HG03432 (cell line): ENCODE measurements around the gene LMTK3.
"Not testable (repeated sequence)": the region's sequence is repeated elsewhere in the genome, so short reads cannot be mapped to it uniquely, and the experiment has no call there.

ENCODE experiments used
- ATAC-seq: cut with Tn5 transposase; IDR thresholded peaks from one replicate; pipeline ENCODE4 v1.9.1; 2021; ENCODE audit warnings: mild to moderate bottlenecking, moderate library complexity; ENCODE audit not compliant: unreplicated experiment

Gene LMTK3

DNA sequence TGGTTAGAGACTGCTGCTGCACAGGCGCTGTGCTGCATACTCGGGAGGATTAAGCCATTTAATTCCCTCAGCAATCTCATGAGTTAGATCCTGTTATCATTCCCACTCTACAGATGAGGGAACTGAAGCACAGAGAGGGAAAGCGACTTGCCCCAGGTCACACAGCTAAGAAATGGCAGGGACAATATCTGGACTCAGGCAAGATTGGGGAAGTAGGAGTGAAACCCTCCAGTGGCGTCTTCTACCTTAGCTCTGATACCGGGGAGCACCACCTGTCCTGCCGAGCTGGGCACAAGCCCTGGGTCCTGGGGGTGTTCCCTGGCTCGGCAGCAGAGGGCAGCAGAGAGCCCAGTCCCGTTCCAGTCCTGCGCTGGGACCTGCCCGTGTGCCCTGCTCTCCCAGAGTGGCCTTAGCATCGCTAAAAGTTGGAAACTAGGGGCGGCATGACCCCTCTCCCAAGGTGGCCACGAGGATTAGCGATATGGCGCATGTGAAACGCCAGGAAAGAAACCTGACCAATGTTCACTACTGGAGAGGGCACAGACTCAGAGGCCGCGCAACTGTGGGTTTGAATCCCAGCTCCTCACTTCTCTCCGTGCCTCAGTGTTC lies 21.9 kb downstream of the LMTK3 start:
- no peak for ATAC-seq

DNA sequence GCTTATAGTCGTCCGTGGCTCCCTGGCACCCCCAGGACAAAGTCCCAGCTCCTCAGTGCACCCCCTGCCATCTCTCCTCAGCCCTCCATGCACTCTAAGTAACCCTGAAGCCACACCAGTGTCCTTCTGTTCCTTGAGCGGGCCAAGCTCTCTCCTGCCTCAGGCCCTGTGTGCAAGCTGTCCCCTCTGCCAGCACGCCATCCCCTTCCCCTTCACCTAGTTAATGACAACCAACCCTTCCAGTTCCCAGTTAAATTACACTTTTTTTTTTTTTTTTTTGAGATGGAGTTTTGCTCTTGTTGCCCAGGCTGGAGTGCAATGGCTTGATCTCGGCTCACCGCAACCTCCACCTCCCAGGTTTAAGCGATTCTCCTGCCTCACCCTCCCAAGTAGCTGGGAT lies 23.2 kb downstream of the LMTK3 start:
- not testable (repeated sequence) for ATAC-seq

DNA sequence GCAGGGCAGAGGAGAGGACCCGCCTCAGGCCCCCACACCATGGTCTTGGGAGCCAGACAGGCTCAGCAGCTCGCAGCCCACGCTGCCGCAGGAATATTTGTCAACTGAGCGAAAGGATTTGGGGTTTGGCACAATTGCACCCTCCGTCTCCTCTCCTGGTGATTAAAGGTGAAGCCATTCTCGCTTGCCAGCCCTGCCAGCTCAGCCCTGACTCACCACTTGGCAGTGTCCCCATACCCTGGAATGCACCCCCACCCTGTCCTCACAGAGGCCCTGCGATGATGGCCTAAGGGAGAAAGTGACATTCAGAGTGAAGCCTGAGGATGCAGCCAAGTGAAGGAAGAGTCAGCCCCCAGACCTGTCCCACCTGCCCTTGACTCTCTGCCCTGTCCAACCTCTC lies 23.7 kb downstream of the LMTK3 start:
- ATAC-seq, result no peak

DNA sequence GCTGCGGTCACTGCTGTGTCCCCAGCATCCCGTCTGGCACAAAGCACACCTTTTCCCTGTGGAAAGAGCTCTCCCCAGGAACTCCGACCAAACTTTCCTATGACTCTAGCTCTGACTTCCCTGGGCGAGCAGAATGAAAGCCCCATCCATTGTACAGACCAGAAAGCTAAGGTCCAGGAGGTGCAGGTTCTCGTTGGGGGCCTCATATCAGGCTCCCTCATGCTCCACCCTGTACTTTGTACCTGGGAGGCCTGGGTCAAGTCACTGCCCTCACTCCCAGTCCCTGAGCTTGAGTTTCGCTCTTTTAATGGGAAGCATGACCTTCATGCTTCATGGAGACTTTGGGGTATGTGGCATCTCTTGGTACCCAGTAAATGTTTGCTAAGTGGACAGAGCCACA lies 24.1 kb downstream of the LMTK3 start:
- no peak for ATAC-seq

DNA sequence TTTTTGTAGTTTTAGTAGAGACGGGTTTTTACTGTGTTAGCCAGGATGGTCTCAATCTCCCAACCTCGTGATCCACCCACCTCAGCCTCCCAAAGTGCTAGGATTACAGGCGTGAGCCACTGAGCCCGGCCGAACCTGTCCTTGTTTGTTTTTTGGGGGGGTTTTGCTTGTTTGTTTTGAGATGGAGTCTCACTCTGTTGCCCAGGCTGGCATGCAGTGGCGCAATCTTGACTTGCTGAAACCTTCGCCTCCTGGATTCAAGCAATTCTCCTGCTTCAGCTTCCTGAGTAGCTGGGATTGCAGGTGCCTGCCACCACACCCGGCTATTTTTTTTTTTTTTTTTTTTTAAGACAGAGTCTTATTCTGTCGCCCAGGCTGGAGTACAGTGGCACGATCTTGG lies 24.9 kb downstream of the LMTK3 start:
- not testable (repeated sequence) for ATAC-seq

DNA sequence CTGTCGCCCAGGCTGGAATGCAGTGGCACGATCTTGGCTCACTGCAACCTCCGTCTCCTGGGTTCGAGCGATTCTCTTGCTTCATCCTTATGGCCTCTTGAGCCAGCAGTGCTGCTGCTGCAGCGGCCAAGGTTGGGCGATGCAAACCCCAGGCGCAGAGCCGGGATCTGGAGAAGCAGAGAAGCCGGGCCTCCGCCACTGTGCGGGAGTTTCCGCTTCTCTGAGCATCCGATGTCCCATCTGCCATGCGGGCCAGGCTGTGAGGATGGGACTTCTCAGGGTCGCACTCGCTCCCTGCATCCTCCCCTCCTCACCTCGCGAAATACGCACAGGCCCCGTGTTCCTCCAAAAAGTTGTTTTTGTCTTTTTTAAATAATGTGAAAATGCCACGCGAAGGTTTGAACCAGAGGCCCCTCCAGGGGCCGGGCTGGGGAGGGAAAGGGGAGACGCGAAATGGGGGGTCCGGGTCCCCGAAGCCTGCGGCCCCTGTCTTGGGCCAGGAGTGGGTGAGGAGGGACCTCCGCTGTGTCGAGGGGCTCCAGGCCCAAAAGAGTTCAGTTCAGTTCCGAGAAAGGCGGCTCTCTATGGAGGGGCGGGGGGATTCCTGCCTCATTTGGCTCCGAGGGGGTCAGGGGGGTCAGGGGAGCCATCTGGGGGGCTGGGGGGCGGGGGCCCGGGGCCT lies 26.6 kb downstream of the LMTK3 start:
- no peak for ATAC-seq

DNA sequence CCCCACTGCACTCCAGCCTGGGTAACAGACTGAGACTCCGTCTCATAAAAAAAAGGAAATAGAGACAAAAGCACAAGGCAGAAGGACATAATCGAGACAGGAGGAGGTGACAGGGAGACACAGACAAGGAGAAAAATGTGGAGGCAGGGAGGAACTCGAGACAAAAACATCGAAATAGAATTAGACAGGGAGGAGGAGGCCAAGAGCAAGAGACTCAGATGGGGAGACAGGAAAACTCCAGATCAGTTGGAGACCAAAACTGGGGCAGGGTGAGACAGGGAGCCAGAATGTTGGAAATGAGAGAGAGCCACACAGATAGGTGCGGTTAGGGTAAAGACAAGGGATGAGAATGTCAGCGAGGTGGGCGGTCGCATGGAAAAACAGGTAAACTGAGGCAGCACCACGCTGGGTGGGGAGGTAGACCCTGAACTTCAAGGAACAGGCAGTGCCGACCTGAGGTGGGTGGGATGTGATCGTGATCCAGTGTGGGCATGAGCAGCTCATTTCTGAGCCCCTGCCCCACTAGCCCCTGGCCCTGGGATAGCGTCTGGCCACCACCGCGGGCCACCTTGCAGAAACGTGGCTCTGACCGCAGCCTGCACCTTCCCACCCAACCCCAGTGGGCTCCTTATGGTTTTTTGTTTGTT lies 27.3 kb downstream of the LMTK3 start:
- ATAC-seq, result no peak

DNA sequence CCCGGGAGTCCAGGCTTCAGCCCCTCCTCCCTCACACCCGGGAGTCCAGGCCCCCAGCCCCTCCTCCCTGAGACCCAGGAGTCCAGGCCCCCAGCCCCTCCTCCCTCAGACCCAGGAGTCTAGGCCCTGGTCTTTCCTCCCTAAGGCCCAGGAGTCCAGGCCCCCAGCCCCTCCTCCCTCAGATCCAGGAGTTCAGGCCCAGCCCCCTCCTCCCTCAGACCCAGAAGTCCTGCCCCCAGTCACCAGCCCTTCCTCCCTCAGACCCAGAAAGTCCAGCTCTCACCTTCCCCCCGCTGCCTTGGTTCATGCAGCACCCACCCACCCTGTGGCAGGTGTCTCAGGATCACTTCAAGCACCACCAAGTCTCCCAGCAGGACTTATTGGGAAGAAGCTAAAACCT lies 28.3 kb downstream of the LMTK3 start:
- no peak for ATAC-seq

DNA sequence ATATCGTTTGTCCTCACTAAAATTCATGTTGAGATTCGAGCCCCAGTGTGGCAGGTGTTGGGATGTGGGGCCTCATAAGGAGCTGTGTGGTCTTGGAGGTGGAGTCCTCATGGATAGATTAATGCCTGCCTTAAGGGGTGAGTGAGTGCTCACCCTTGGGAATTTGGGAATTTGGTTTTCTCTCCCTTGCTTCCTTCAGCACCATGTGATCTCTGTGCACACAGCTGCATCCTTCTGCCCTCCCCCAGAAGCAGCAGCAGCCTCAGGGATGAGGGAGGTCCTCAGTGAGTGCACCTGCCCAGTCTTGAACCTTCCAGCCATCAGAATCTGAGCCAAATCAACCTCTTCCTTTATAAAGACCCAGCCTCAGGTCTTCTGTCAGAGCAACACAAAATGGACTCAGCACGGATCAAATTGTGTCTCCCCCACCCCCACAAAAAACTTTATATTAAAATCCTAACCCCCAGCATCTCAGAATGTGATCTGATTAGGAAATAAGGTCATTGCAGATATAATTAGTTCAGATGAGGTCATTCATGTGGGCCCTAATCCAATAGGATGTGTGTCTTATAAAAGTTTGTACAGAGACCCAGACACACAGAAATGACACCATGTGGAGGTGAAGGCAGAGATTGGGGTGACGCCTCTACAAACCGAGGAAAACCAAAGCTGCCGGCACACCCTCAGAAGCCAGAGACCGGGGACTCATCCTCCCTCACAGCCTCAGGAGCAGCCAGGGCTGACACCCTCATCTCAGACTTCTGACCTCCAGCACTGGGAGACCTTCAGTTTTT lies 29.6 kb downstream of the LMTK3 start:
- no peak for ATAC-seq

DNA sequence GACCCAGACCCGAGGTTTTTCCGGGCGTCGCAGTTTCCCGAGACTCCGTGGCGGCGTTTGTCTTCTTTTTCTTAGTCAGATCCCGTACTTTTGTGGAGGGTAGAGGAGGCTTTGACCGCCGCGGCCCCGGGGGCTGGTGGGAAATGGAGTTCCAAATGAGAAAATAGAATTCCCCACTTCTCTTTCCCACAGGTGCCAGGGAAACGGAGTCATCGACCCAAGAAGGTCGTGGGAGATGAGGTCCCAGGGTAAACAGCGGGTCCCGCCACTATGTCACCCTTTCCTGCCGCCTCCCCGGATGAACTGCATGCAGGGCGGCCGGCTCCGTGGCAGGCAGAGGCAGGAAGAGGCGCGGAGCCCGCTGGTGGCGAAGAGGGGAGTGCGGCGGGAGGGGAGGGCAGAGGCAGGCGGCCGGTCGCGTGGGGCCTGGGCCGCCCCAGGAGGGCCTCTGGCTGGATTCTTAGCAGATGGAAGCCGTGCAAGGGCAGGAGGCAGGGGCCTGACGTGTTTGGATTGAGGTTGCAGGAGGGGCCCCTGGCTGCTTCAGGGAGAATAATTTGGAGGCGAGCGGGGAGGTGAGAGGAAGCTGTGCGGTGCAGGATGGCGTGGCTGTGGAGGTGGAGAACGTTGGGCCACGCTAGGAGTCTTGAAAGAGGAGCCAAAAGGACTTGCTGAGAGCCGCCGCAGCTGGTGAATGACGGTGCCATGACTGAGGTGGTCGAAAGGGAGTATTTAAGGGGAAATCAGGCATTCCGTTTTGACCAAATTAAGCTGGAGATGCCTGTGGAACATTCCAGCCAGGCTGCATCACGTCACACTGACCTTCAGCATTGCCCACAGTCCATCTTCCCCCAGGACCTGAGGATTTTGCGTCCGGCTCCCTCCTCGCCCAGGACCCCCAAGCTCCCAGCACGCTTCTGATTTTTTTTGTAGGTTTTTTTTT lies 30.8 kb downstream of the LMTK3 start:
- ATAC-seq, result no peak

DNA sequence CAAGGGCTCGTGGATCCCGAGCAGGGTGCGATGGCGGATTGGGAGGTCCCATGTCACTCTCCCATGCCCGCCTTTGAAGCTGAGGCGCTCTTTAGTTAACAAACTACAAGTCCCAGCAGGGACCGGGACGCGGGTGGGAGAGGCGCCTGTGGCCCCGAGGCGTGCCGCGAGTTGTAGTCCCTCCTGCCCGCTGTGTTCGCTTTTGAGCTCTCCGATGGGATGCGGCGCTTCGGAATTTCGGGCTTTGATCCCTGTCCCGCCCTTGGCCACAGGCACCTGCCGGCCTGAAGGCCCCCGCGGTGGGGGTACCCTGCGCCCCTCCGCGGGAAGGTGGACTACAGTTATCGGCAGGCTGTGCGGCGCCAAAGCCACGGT lies 31.5 kb downstream of the LMTK3 start:
- ATAC-seq, result no peak

DNA sequence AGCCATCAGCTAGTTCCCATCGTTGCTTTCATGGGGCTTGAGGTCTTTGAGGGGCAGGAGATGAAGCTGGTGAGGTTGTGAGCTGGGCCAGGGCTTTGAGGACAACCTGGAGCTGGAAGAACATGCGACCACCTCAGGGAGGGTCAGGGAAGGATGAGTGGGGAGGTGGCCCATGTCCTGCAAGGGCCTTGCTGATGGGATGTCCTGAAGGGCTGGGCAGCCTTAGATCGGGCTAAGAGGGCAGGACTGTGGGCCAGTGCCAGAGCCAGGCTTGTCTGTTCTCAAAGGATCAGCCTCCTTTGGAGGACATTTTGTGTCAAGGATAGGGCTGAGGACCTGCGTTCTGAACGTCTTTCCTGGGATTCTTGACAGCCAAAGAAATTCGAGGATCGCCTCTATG lies 31.9 kb downstream of the LMTK3 start:
- ATAC-seq, result no peak

DNA sequence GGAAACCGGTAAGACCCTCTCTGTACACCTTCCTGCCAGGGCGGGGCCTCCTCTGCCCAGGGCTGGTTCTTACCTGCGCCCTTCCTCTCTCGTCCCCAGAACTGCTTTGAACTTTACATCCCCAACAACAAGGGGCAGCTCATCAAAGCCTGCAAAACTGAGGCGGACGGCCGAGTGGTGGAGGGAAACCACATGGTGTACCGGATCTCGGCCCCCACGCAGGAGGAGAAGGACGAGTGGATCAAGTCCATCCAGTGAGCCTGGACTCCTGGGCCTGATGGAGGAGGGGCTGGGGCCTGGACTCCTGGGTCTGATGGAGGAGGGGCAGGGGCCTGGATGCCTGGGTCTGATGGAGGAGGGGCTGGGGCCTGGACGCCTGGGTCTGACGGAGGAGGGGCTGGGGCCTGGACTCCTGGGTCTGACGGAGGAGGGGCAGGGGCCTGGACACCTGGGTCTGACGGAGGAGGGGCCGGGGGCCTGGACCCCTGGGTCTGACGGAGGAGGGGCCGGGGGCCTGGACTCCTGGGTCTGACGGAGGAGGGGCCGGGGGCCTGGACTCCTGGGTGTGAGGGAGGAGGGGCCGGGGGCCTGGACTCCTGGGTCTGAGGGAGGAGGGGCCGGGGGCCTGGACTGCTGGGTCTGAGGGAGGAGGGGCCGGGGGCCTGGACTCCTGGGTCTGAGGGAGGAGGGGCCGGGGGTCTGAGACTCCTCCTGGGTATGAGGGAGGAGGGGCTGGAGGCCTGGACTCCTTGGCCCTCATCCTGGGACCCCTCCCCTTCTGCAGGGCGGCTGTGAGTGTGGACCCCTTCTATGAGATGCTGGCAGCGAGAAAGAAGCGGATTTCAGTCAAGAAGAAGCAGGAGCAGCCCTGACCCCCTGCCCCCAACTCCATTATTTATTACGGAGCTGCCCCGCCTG lies 33.0 kb downstream of the LMTK3 start:
- ATAC-seq, result no peak

DNA sequence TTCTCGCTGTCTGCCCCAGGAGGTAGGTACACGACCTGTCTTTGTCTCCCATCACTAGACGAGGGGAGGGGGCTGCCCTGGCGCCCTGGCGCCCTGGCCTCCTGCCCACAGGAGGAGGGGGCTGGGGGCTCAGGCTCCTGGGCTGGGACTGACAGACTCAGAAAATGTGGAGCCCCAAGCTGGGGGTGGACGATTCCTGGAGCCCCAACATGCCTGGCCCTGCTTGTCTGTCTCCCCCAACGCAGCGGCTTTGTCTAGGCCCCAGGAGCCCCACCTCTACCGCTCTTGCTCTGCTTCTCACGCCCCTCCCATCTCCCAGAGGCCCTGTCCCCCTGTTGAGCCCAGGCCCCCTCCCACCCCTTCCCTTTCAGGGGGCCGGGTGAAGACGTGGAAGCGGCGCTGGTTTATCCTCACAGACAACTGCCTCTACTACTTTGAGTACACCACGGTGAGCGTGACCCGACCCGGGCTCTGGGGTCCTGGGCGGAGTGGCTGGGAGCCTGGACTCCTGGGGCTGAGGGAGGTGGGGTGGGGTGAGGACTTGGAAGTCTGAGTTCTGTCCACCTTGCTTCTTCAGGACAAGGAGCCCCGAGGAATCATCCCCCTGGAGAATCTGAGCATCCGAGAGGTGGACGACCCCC lies 33.8 kb downstream of the LMTK3 start:
- no peak for ATAC-seq

DNA sequence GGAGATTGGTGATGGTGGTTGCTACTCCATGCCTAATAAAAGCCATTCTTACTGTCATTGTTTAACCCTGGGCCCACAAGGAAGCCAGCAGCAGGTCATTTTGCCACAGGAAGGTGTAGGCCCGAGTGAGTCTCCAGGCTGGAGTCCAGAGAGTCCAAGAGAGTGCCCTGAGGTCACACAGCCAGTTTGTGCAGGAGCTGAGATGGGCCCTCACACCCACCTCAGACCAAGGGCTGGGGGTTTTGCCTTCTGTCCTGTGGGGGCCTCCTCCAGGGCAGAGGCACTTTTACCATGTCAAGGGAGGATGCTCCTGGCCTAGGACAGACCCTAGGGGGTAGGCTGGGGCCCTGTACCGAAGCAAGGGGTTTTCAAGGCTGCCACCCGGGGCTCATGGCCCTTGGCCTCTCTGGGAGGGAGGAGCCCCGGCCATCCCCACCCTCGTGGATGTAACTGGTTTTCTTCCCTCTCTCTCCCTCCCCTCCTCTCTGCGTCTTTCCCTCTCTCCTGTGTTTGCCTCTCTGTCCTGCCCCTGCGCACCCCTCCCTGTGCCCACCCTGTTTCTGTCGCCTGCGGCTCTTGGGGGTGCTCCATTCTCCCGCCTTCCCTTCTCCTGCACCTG lies 34.5 kb downstream of the LMTK3 start:
- no peak for ATAC-seq

DNA sequence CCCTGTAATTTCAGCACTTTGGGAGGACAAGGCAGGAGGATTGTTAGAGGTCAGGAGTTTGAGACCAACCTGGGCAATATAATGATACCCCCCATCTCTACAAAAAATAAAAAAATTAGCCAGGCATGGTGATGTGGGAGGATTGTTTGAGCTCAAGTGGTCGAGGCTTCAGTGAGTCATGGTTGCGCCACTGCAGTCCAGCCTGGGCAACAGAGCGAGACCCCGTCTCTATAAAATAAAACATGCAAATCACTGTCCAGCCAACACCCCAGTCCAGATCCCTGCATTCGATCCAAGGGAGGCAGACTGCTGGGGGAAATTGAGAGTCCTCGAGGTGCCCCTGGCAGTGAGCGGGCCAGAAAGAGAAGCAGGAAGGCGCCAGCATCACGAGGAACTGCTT lies 35.5 kb downstream of the LMTK3 start:
- ATAC-seq, result no peak

DNA sequence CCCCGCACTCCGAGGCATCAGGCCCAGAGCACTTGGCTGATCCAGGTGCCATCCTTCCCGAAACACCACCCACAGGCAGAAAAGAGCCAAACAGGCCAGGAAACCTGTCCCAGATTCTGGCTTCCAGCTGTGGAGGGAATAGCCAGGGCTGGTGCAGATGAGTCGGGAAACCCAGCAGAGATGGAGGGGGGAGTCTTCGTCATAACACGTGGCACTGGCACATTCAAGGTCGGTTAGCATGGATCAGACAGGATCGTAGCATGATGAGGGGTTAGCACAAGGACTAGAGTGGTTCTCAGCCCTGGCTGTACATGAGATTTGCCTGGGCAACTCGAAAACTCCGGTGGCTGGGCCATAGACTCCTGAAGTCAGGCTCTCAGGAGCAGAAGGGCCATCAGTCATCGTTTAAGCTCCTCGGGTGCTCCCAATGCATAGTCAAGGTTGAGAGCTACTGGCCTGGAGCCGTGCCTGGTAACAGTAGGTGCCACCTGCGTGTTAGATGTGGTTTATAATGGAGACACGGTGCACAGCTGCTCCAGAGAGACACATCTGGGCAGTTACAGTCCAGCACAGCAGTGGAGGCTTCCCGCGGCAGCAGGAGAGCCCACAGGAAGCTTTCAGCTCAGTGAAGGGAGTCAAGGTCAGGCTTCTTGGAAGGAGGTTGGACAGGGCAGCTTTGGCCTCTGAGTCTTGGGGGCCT lies 36.1 kb downstream of the LMTK3 start:
- ATAC-seq, result no peak

DNA sequence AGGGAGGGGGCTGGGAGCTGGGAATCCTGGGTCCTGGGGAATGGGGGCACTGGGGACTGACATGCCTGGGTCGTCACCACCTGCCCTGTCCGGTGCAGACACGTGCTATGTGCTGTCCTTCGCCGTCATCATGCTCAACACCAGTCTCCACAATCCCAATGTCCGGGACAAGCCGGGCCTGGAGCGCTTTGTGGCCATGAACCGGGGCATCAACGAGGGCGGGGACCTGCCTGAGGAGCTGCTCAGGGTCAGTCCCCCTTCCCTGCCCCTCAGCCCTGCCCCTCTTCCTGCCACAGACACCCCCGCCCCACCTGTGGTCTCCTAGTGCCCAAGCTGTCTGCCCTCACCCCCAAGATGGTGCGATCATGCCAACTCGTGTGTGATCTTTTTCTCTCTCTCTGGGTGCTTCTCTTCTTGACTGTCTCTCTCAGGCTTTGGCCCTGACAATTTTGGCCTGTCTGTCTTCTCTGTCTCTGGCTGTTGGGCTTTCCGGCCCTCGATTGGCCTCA lies 37.5 kb downstream of the LMTK3 start:
- no peak for ATAC-seq
